Prostate gland (tissue), 2 donors: ENCODE results near the gene MST1R.

Experiments
- CTCF ChIP-seq, 4 experiments: fragments of 200-600 bp in 2 of 4; fragments of 450-650 bp in 2 of 4; sonication (generic) in 2 of 4; IDR thresholded peaks; 1 replicate in 3 of 4; 2 replicates in 1 of 4; pipeline ENCODE4 v1.5.1; 2016 to 2019; ENCODE audit warnings: antibody characterized with exemption in 4 of 4, mild to moderate bottlenecking in 2 of 4, moderate library complexity in 2 of 4
- POLR2AphosphoS5 ChIP-seq: sonication (generic); formaldehyde crosslinking; IDR thresholded peaks from one replicate; pipeline ENCODE4 v1.6.1; 2017; ENCODE audit warnings: antibody characterized with exemption

- TF ChIP-seq CTCF (IDR thresholded peaks at IDR 0.05): no peak
- TF ChIP-seq POLR2AphosphoS5: no peak
These were observed 58.0 kb downstream of the MST1R start for GRCh38 chr3:49845694-49846093.
